GM12878 (cell line): ENCODE results near the gene TRAPPC3.

Experiments
- CTCF ChIP-seq, 3 experiments: IDR thresholded peaks in 2 of 3; conservative IDR thresholded peaks in 1 of 3; 2 replicates each; pipeline ENCODE4 v1.5.1; 2011; ENCODE audit warnings: low read depth in 3 of 3, low read length in 3 of 3, mild to moderate bottlenecking in 3 of 3, control low read depth in 2 of 3, moderate library complexity in 2 of 3, inconsistent platforms in 1 of 3, mixed read lengths in 1 of 3; ENCODE audit not compliant: control insufficient read depth in 2 of 3, insufficient read depth in 1 of 3; ENCODE audit errors: extremely low read depth in 1 of 3
- HDAC2 ChIP-seq: fragments of 200-600 bp; sonication (generic); IDR thresholded peaks from 2 replicates; pipeline ENCODE4 v1.6.1; 2017
- HDAC6 ChIP-seq: fragments of 200-600 bp; sonication (generic); IDR thresholded peaks from one replicate; pipeline ENCODE4 v1.8.0; 2017; ENCODE audit warnings: antibody characterized with exemption; ENCODE audit not compliant: unreplicated experiment
- RFX5 ChIP-seq: IDR thresholded peaks from 2 replicates; pipeline ENCODE4 v1.6.1; 2011; ENCODE audit warnings: low read depth, low read length, improper control_type of control experiment

GRCh38 chr1:36118447-36119204, 30.7 kb downstream of the TRAPPC3 start:
- TF ChIP-seq RFX5 (no peak), CTCF (IDR thresholded peaks at IDR 0.05 in 2 of 3, conservative IDR thresholded peaks at IDR 0.05 in 1 of 3; ENCODE audit: control insufficient read depth in 2 of 3, extremely low read depth in 1 of 3, insufficient read depth in 1 of 3, low read depth in 3 of 3, low read length in 3 of 3) (no peak), HDAC2 (no peak), HDAC6 (no peak)
